Mucosa of rectum (tissue), 2 donors: ENCODE results near the gene OR4M2.
"Not testable (repeated sequence)": the region's sequence is repeated elsewhere in the genome, so short reads cannot be mapped to it uniquely, and the experiment has no call there.

Experiments used
- H3K27ac ChIP-seq, 2 donors: one replicate each; pipeline ENCODE4 v1.7.0; 2013; ENCODE audit warnings: inconsistent platforms in 2 of 2, low read depth in 2 of 2, low read length in 2 of 2
- H3K27me3 ChIP-seq, 2 donors: one replicate each; pipeline ENCODE4 v1.7.0; 2013; ENCODE audit warnings: low read length in 2 of 2; ENCODE audit not compliant: control insufficient read depth in 2 of 2, insufficient read depth in 2 of 2
- H3K36me3 ChIP-seq, 2 donors: one replicate each; pipeline ENCODE4 v1.7.0; 2013; ENCODE audit warnings: low read length in 2 of 2; ENCODE audit not compliant: control insufficient read depth in 2 of 2, insufficient read depth in 2 of 2
- H3K4me1 ChIP-seq, 2 donors: one replicate each; pipeline ENCODE4 v1.7.0; 2013; ENCODE audit warnings: low read length in 2 of 2, mild to moderate bottlenecking in 1 of 2; ENCODE audit not compliant: control insufficient read depth in 2 of 2, insufficient read depth in 2 of 2
- H3K4me3 ChIP-seq, 2 donors: one replicate each; pipeline ENCODE4 v1.7.0; 2013; ENCODE audit warnings: low read length in 2 of 2
- H3K9ac ChIP-seq, 2 donors: one replicate each; pipeline ENCODE4 v1.7.0; 2013; ENCODE audit warnings: low read length in 2 of 2, low read depth in 1 of 2, mild to moderate bottlenecking in 1 of 2
- H3K9me3 ChIP-seq, 2 donors: one replicate each; pipeline ENCODE4 v1.7.0; 2013; ENCODE audit warnings: low read length in 2 of 2; ENCODE audit not compliant: control insufficient read depth in 2 of 2
- donor health status: healthy.
- donor health status: Normal muscosa, but diverticular disease.

OR4M2 gene, protein sequence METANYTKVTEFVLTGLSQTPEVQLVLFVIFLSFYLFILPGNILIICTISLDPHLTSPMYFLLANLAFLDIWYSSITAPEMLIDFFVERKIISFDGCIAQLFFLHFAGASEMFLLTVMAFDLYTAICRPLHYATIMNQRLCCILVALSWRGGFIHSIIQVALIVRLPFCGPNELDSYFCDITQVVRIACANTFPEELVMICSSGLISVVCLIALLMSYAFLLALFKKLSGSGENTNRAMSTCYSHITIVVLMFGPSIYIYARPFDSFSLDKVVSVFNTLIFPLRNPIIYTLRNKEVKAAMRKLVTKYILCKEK

DNA sequence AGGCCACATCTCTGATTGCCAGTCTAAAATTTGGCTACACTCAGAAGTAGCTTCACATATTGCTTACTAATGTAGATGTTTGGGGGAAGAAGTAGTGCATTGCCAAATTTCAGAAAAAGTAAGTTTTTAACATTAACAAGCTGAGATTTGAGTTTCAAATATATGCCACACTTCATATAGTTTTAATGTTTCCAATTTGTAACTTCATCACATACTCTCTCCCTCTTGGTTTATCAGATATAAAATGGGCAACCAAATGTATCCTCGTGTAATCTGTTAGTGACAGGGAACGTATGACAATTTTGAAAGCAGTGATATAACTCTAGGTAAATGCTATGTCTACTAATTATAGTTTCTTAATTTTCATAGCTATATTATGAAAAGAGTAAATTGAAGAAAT is at the start of gene OR4M2:
Gene OR4M2 (plus strand): TSS at position 301 of the 400 bp plus-strand sequence. CDS start 98 bp downstream, at position 399.
- H3K27me3 ChIP-seq, H3K9ac ChIP-seq, H3K36me3 ChIP-seq, H3K9me3 ChIP-seq, H3K27ac ChIP-seq, H3K4me3 ChIP-seq, H3K4me1 ChIP-seq: not testable (repeated sequence)

DNA sequence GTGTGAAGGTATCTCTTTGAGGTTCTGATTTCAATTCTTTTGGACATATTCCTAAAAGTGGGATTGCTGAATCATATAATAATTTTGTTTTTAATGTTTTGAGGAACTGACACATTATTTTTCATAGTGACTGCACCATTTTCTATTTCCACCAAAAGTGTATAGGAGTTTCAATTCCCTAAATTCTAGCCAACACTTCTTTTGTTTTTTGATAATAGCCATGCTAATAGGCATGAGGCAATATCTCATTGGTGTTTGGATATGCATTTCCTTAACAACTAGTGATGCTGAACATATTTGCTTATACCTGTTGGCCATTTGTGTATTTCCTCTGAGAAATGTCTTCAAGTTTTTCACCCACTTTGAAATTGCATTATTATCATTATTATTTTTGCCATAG is 11.1 kb upstream of the OR4M2 start:
- H3K27ac ChIP-seq: not testable (repeated sequence)

DNA sequence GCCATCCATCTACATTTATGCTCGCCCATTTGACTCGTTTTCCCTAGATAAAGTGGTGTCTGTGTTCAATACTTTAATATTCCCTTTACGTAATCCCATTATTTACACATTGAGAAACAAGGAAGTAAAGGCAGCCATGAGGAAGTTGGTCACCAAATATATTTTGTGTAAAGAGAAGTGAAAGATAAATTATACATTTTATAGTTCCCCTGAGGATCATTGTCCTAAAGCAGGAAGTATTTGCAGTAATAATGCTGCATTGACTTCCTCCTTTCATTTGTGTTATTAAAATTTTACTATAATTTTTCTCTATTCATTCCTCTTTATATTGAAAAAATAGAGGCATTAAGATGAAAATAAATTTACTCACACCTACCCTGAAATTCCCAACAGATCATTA is 1.1 kb downstream of the OR4M2 start:
- not testable (repeated sequence) for H3K9ac ChIP-seq, H3K27ac ChIP-seq, H3K27me3 ChIP-seq, H3K9me3 ChIP-seq, H3K36me3 ChIP-seq, H3K4me1 ChIP-seq, H3K4me3 ChIP-seq

More for the DNA sequence above, 11.1 kb upstream of the OR4M2 start:
- H3K9ac ChIP-seq, H3K4me3 ChIP-seq, H3K36me3 ChIP-seq, H3K4me1 ChIP-seq, H3K27me3 ChIP-seq, H3K9me3 ChIP-seq: not testable (repeated sequence)

GRCh38 chr15:22098616-22099253 is 18.4 kb downstream of the OR4M2 start:
- H3K4me3 ChIP-seq, H3K27me3 ChIP-seq, H3K4me1 ChIP-seq, H3K27ac ChIP-seq, H3K9me3 ChIP-seq, H3K9ac ChIP-seq, H3K36me3 ChIP-seq: not testable (repeated sequence)

GRCh38 chr15:22099289-22099891 is 19.1 kb downstream of the OR4M2 start:
- not testable (repeated sequence) for H3K4me3 ChIP-seq, H3K9ac ChIP-seq, H3K27ac ChIP-seq, H3K36me3 ChIP-seq, H3K4me1 ChIP-seq, H3K9me3 ChIP-seq, H3K27me3 ChIP-seq

- H3K36me3 ChIP-seq, H3K9ac ChIP-seq, H3K4me1 ChIP-seq, H3K9me3 ChIP-seq, H3K27ac ChIP-seq, H3K27me3 ChIP-seq, H3K4me3 ChIP-seq: not testable (repeated sequence)
These were observed 41.7 kb downstream of the OR4M2 start for GRCh38 chr15:22122033-22122432.
